Measurements from ENCODE around the gene GABPB1. TPM values are rescaled to one million over a fixed set of nuclear protein-coding genes. Genes with fewer than 3 reads are reported as not detected.

The GABPB1 gene
- total and polyA plus RNA-seq, 3 experiments from 2014 or later = 22.5 to 46.5 (median 45.7) TPM

Other genes with a start within 250 kb of the GABPB1 start
- 1 to 10 TPM; 8.5 to 8.9 TPM for gene ATP8B4, start 236.0 kb downstream of the GABPB1 start, total RNA-seq
- gene ATP8B4, start 236.0 kb downstream of the GABPB1 start, polyA plus RNA-seq = 0.23 TPM
- gene SLC27A2, start 173.0 kb downstream of the GABPB1 start, total RNA-seq = 10 to 100 TPM; 16.6 to 18.6 TPM
- gene SLC27A2, start 173.0 kb downstream of the GABPB1 start, polyA plus RNA-seq = 3.0 TPM
- under 1 TPM in 1 of 2 experiments, not detected in 1; 0.15 TPM for gene HDC, start 89.5 kb downstream of the GABPB1 start, total RNA-seq
- gene HDC, start 89.5 kb downstream of the GABPB1 start, polyA plus RNA-seq = not detected
- 10 to 100 TPM; 54.0 to 59.8 TPM for gene USP8, start 69.2 kb upstream of the GABPB1 start, total RNA-seq
- 64.1 TPM for gene USP8, start 69.2 kb upstream of the GABPB1 start, polyA plus RNA-seq
- under 1 TPM in 1 of 2 experiments, not detected in 1; 0.40 TPM for gene USP50, start 191.5 kb upstream of the GABPB1 start, total RNA-seq
- not detected for gene USP50, start 191.5 kb upstream of the GABPB1 start, polyA plus RNA-seq